Measurements from ENCODE around the gene DNAH9.
A peak's percentile ranks its signal among the peaks of the same experiment; 100 is the strongest.

Gene DNAH9

GRCh38 chr17:11598274-11599221 is at the start of gene DNAH9:
Gene DNAH9, plus strand, starts transcription at chr17:11598470. Its CDS starts 29 bp downstream, at chr17:11598499.
- DNase-seq = peak; percentile 44

GRCh38 chr17:11550431-11550830 is 47.8 kb upstream of the DNAH9 start:
- no peak for DNase-seq

- no peak for DNase-seq
Observed at GRCh38 chr17:11551442-11551841, 46.8 kb upstream of the DNAH9 start.

GRCh38 chr17:11553135-11553534 is 45.1 kb upstream of the DNAH9 start:
- no peak for DNase-seq

GRCh38 chr17:11554042-11554441 is 44.2 kb upstream of the DNAH9 start:
- no peak for DNase-seq

GRCh38 chr17:11554542-11554941 is 43.7 kb upstream of the DNAH9 start:
- DNase-seq = no peak

GRCh38 chr17:11555530-11555929 is 42.7 kb upstream of the DNAH9 start:
- no peak for DNase-seq

GRCh38 chr17:11557727-11558452 is 40.4 kb upstream of the DNAH9 start:
- no peak for DNase-seq

- no peak for DNase-seq
Observed at GRCh38 chr17:11558681-11559234, 39.5 kb upstream of the DNAH9 start.

- DNase-seq = no peak
Observed at GRCh38 chr17:11559601-11560000, 38.7 kb upstream of the DNAH9 start.

GRCh38 chr17:11561281-11561680 is 37.0 kb upstream of the DNAH9 start:
- DNase-seq = no peak

- no peak for DNase-seq
Observed at GRCh38 chr17:11561702-11562101, 36.6 kb upstream of the DNAH9 start.

GRCh38 chr17:11564589-11565380 is 33.5 kb upstream of the DNAH9 start:
- no peak for DNase-seq

GRCh38 chr17:11565591-11565990 is 32.7 kb upstream of the DNAH9 start:
- DNase-seq = no peak

GRCh38 chr17:11578998-11579397 is 19.3 kb upstream of the DNAH9 start:
- DNase-seq = no peak

- DNase-seq = no peak
Observed at GRCh38 chr17:11580677-11581076, 17.6 kb upstream of the DNAH9 start.

GRCh38 chr17:11582217-11582616 is 16.1 kb upstream of the DNAH9 start:
- DNase-seq = no peak

GRCh38 chr17:11583306-11583992 is 14.8 kb upstream of the DNAH9 start:
- DNase-seq = no peak

GRCh38 chr17:11589716-11590115 is 8.6 kb upstream of the DNAH9 start:
- no peak for DNase-seq

- DNase-seq = no peak
Observed at GRCh38 chr17:11601661-11602060, 3.4 kb downstream of the DNAH9 start.

- no peak for DNase-seq
Observed at GRCh38 chr17:11608396-11608795, 10.1 kb downstream of the DNAH9 start.

GRCh38 chr17:11610999-11611566 is 12.8 kb downstream of the DNAH9 start:
- DNase-seq = no peak

Measured in activated CD4-positive, alpha-beta T cell treated with anti-CD3 and anti-CD28 coated beads, Interleukin-10, Interleukin-2, amounts not matched to agents 100 ng/mL and 50 ng/mL, durations not matched to agents 16 hours and 8 hours (primary cell).